Panc1 (cell line): ENCODE measurements around the gene TBC1D9B. TPM values are rescaled to one million over a fixed set of nuclear protein-coding genes. Genes with fewer than 3 reads are reported as not detected.

Experiments
- ATAC-seq: fragments of 200-7000 bp; cut with Tn5 transposase; 2 replicates; pipeline ENCODE4 v1.9.1; 2020; ENCODE audit warnings: mild to moderate bottlenecking, moderate library complexity
- BruUV-seq: library from RNA; stranded (reverse); fragments of 400-500 nt; replicated peaks from 2 replicates; lab custom pipeline; 2021; lab: Mats Ljungman, UMichigan
- CTCF ChIA-PET: fragments of 300-600 bp; sonication (Branson Sonifier 250); formaldehyde crosslinking; loops from one replicate; lab custom pipeline; 2022; ENCODE audit warnings: antibody characterized with exemption; lab: Charles Lee
- POLR2A ChIA-PET: fragments of 300-600 bp; sonication (Branson Sonifier 250); formaldehyde crosslinking; loops from one replicate; lab custom pipeline; 2022; ENCODE audit warnings: antibody characterized with exemption; lab: Charles Lee
- DNase-seq: peaks from one replicate; pipeline ENCODE4 v3.0.0-alpha.2; 2010; ENCODE audit warnings: low read depth, low spot score
- H3K27ac ChIP-seq: 2 replicates; pipeline ENCODE4 v1.5.1; 2011; ENCODE audit warnings: mild to moderate bottlenecking, low read length, inconsistent platforms
- H3K27me3 ChIP-seq: fragments of 200-500 bp; sonication (Bioruptor generic); 2 replicates; pipeline ENCODE4 v1.6.0; 2014; ENCODE audit warnings: low read length, inconsistent platforms; ENCODE audit not compliant: control insufficient read depth, insufficient read depth
- H3K36me3 ChIP-seq: fragments of 200-500 bp; sonication (Bioruptor generic); 2 replicates; pipeline ENCODE4 v1.5.1; 2014; ENCODE audit warnings: inconsistent platforms, mild to moderate bottlenecking, low read length, moderate library complexity; ENCODE audit not compliant: control insufficient read depth, insufficient read depth
- H3K4me1 ChIP-seq: 2 replicates; pipeline ENCODE4 v1.5.1; 2011; ENCODE audit warnings: inconsistent platforms, mild to moderate bottlenecking, low read length, moderate library complexity; ENCODE audit not compliant: control insufficient read depth, insufficient read depth
- H3K4me3 ChIP-seq, 2 experiments: 2 replicates each; pipeline ENCODE4 v1.5.1; 2011 to 2012; ENCODE audit warnings: low read depth in 2 of 2, low read length in 2 of 2, mild to moderate bottlenecking in 2 of 2, inconsistent platforms in 1 of 2, moderate library complexity in 1 of 2
- H3K9me3 ChIP-seq: fragments of 200-500 bp; sonication (Bioruptor generic); 2 replicates; pipeline ENCODE4 v1.5.1; 2014; ENCODE audit warnings: low read depth, mild to moderate bottlenecking, inconsistent platforms, low read length, moderate library complexity; ENCODE audit not compliant: control insufficient read depth, insufficient read depth
- POLR2AphosphoS5 ChIP-seq: IDR thresholded peaks from 2 replicates; pipeline ENCODE4 v1.6.1; 2012; ENCODE audit warnings: mild to moderate bottlenecking, low read depth, low read length, moderate library complexity
- SIN3A ChIP-seq: IDR thresholded peaks from 2 replicates; pipeline ENCODE4 v1.6.1; 2012; ENCODE audit warnings: low read depth, mild to moderate bottlenecking, low read length, moderate library complexity, borderline replicate concordance; ENCODE audit not compliant: insufficient read depth
- TCF7L2 ChIP-seq: IDR thresholded peaks from 2 replicates; pipeline ENCODE4 v1.6.1; 2011; ENCODE audit warnings: mild to moderate bottlenecking, low read depth, low read length, inconsistent platforms
- in situ Hi-C: cut with HindIII; loops from 2 replicates; pipeline ENCODE4 v1.10.0; 2016; ENCODE audit warnings: low sequenced_read_pairs, low pct_unique_long_range_greater_than_20kb
- intact Hi-C: fragments of 100-400 bp; cut with micrococcal nuclease; formaldehyde crosslinking; loops from one replicate; pipeline ENCODE4 v1.10.0; 2022; ENCODE audit not compliant: unreplicated experiment
- total RNA-seq: library from RNA; stranded (reverse); gene quantifications from one replicate; pipeline ENCODE4 v1.2.1, GENCODE V29; 2021; ENCODE audit not compliant: unreplicated experiment
- TF ChIP-seq, protein P1 (sequence below), 2 experiments: IDR thresholded peaks; 2 replicates each; pipeline ENCODE4 v1.6.1; 2011 to 2012; ENCODE audit warnings: low read depth in 2 of 2, control low read depth in 1 of 2, low read length in 1 of 2, mild to moderate bottlenecking in 1 of 2, moderate library complexity in 1 of 2; ENCODE audit not compliant: insufficient read depth in 1 of 2
- TF ChIP-seq, protein P2 (sequence below): fragments of 450-650 bp; IDR thresholded peaks from 2 replicates; pipeline ENCODE4 v1.5.1; 2017; ENCODE audit warnings: mild to moderate bottlenecking

The TBC1D9B gene
- total RNA-seq, 1 experiment from 2014 or later, result 131 TPM

DNA sequence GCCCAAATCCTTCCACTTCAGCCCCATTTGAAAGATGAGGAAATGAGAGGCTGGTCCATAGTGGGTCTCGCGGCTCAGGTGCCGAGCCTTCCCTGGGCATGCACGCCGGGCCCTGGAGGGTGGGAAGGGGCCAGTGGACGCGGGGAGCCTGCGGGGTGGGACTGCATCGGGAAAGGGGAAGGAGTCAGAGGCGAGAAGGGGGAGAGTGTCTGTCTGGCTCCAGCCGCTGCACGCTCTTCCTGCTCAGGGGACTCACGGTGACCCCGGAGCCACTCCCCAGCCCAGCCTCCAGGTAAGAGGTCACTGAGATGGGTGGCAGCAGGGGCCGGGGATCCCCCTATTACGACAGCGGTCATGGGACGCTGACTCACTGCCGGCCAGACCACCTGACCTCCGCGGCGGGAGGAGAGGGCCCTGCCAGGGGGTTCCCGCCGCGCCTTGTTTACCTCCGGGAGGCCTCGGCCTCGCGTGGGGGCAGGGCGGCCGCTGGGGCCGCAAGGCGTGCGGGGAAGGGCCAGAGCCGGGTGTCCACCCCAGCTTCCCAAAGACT is 88.9 kb downstream of the TBC1D9B start:
- H3K36me3 ChIP-seq, result peaks cover 2% of the 10 kb centered on the region; the same call in 1 of the 2 replicates
- ATAC-seq (peak; percentile 73), DNase-seq (peak; percentile 82)
- in situ Hi-C loops (no loop called here), intact Hi-C loops (no loop called here)
- POLR2A ChIA-PET, result interaction anchor here (0.6 to 1.0 kb wide), 3 partner anchors 9 to 17 kb away, joined by 3 to 17 read pairs (median 11); no protein-coding TSS in a partner anchor
- peaks cover 41% of the 10 kb centered on the region for H3K4me1 ChIP-seq
- no peaks in the 10 kb centered on the region for H3K9me3 ChIP-seq
- peak overlapping the region; percentile 11 to 33; a peak in 2 of 4 replicates for H3K4me3 ChIP-seq
- CTCF ChIA-PET, result no interaction called here
- no peaks in the 10 kb centered on the region for H3K27me3 ChIP-seq
- BruUV-seq, result no TSS peak
- TF ChIP-seq SIN3A, result peak; percentile 97; the same call in 1 of the 2 replicates
- TF ChIP-seq, protein P1, sequence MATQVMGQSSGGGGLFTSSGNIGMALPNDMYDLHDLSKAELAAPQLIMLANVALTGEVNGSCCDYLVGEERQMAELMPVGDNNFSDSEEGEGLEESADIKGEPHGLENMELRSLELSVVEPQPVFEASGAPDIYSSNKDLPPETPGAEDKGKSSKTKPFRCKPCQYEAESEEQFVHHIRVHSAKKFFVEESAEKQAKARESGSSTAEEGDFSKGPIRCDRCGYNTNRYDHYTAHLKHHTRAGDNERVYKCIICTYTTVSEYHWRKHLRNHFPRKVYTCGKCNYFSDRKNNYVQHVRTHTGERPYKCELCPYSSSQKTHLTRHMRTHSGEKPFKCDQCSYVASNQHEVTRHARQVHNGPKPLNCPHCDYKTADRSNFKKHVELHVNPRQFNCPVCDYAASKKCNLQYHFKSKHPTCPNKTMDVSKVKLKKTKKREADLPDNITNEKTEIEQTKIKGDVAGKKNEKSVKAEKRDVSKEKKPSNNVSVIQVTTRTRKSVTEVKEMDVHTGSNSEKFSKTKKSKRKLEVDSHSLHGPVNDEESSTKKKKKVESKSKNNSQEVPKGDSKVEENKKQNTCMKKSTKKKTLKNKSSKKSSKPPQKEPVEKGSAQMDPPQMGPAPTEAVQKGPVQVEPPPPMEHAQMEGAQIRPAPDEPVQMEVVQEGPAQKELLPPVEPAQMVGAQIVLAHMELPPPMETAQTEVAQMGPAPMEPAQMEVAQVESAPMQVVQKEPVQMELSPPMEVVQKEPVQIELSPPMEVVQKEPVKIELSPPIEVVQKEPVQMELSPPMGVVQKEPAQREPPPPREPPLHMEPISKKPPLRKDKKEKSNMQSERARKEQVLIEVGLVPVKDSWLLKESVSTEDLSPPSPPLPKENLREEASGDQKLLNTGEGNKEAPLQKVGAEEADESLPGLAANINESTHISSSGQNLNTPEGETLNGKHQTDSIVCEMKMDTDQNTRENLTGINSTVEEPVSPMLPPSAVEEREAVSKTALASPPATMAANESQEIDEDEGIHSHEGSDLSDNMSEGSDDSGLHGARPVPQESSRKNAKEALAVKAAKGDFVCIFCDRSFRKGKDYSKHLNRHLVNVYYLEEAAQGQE (IDR thresholded peaks at IDR 0.05; ENCODE audit: insufficient read depth in 1 of 2, low read depth in 2 of 2, low read length in 1 of 2), result peak in 1 of 2 experiments; percentile 64; a peak in 1 of 4 replicates
- TF ChIP-seq POLR2AphosphoS5, result peak; percentile 92
- TF ChIP-seq TCF7L2, result no peak
- TF ChIP-seq, protein P2, sequence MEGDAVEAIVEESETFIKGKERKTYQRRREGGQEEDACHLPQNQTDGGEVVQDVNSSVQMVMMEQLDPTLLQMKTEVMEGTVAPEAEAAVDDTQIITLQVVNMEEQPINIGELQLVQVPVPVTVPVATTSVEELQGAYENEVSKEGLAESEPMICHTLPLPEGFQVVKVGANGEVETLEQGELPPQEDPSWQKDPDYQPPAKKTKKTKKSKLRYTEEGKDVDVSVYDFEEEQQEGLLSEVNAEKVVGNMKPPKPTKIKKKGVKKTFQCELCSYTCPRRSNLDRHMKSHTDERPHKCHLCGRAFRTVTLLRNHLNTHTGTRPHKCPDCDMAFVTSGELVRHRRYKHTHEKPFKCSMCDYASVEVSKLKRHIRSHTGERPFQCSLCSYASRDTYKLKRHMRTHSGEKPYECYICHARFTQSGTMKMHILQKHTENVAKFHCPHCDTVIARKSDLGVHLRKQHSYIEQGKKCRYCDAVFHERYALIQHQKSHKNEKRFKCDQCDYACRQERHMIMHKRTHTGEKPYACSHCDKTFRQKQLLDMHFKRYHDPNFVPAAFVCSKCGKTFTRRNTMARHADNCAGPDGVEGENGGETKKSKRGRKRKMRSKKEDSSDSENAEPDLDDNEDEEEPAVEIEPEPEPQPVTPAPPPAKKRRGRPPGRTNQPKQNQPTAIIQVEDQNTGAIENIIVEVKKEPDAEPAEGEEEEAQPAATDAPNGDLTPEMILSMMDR, result no peak
- peak overlapping the region; percentile 99 for H3K27ac ChIP-seq

DNA sequence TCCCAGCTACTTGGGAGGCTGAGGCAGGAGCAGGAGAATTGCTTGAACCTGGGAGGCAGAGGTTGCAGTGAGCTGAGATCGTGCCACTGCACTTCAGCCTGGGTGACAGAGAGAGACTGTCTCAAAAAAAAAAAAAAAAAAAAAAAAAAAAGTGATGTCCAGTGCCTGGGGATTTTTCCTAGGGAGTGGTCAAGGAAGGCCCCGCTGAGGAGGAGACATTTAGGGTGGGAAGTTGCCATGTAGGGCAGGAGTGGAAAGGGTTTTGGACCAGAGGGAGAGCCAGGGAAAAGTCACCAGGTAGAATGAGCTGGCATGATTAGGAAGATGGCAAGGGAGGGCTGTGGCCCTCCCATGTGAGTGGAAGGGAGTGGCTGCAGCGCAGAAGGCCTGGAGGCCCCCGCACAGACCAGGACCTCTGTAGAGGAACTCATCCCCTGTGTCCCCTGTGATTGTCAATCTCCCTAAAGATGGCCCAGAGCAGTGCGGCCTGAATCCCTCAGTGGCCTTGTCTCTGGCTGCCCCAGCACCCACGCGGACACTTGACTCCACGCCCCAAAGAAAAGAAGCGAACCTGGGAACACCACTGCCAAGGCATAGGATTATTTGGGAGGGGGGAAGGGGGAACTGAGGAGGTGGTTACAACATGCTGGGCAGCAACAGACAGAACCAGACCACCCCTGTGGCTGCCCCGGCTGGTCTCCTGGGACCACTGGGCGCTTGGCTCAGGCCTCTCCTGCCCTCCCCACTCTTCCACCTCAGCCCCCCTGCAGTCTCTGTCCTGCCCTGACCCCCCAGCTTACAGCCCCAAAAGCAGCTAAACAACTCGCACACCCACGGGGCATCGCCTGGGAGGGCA is 89.6 kb downstream of the TBC1D9B start:
- no peaks in the 10 kb centered on the region for H3K27me3 ChIP-seq
- TSS peak; percentile 81 for BruUV-seq
- intact Hi-C loops, result no loop called here
- in situ Hi-C loops, result no loop called here
- POLR2A ChIA-PET, result interaction anchor here (0.5 to 0.7 kb wide), 3 partner anchors 9 to 180 kb away, joined by 7 to 11 read pairs (median 9); no protein-coding TSS in a partner anchor
- DNase-seq (no peak), ATAC-seq (no peak)
- peak overlapping the region; percentile 99 for H3K27ac ChIP-seq
- peaks cover 35% of the 10 kb centered on the region for H3K4me1 ChIP-seq
- H3K36me3 ChIP-seq, result no peaks in the 10 kb centered on the region; the same call in 1 of the 2 replicates
- CTCF ChIA-PET, result no interaction called here
- no peak for TF ChIP-seq POLR2AphosphoS5
- TF ChIP-seq TCF7L2, result no peak
- H3K9me3 ChIP-seq, result no peaks in the 10 kb centered on the region
- H3K4me3 ChIP-seq, result peak overlapping the region; percentile 11 to 33; a peak in 2 of 4 replicates
